Fibroblast of peridontal ligament (primary cell): ENCODE data around the gene TLL2.

Experiments used
- DNase-seq: peaks from one replicate; pipeline ENCODE4 v3.0.0-alpha.2; 2010; ENCODE audit errors: extremely low read depth

The TLL2 gene

GRCh38 chr10:96421995-96422394, 91.7 kb downstream of the TLL2 start:
- DNase-seq, result no peak

- no peak for DNase-seq
These were observed 93.3 kb downstream of the TLL2 start for GRCh38 chr10:96420228-96421009.

- DNase-seq, result no peak
These were observed 94.4 kb downstream of the TLL2 start for GRCh38 chr10:96419351-96419750.

DNA sequence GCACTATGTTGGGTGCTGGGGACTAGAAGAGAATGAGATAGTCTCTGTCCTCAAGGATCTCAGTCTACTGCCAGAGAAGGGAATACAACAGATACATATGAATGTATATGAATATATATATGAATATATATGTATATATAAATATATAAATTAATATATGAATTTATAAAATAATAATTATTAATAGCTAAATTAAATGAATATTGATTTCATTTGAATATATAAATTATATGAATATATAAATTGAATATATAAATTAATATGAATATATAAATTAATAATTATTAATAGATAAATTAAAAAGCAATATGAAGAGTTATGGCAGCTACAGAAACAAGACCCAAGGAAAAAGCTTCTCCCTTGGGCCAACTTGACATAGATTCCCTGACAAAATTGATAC, 95.1 kb downstream of the TLL2 start:
- DNase-seq, result no peak

GRCh38 chr10:96417441-96417840, 96.3 kb downstream of the TLL2 start:
- DNase-seq, result no peak

- DNase-seq, result no peak
These were observed 97.1 kb downstream of the TLL2 start for GRCh38 chr10:96416643-96417042.

- DNase-seq, result no peak
These were observed 97.7 kb downstream of the TLL2 start for GRCh38 chr10:96415891-96416554.

DNA sequence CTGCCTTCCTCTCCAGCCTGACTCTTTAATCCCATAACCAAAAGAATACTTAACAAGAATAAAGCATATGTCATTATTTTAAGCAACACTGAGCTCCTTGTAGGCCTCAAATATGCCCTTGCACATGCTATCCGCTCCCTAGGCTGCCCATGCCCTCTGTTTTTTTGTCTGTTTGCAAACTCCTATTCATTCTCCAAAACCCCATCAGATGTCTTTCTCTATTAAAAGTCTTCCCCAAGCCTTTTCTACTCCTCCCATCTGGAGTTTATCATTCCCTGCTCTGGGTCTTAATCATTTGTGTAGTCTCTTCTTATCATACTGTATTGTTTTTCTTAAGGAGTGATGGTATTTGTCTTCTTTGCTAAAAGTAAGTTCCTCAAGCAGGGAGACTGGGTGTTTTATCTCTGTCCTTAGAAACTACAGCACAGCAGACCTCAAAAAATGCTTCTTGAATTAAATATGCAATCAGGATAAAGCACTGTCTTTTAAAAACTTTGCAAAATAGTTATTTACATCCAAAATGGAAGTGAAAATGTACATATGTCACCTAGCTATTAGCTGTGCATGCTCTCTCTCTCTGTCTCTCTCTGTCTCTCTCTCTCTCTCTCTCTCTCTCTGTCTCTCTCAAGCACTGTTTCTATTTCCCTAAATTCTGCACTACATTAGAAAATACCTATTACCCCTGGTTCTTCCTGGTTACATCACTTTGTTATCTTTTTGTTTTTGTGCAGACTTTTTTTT, 98.4 kb downstream of the TLL2 start:
- DNase-seq, result no peak

- DNase-seq, result no peak
These were observed 99.4 kb downstream of the TLL2 start for GRCh38 chr10:96414303-96414702.

GRCh38 chr10:96413151-96413787, 100.5 kb downstream of the TLL2 start:
- DNase-seq, result no peak

DNA sequence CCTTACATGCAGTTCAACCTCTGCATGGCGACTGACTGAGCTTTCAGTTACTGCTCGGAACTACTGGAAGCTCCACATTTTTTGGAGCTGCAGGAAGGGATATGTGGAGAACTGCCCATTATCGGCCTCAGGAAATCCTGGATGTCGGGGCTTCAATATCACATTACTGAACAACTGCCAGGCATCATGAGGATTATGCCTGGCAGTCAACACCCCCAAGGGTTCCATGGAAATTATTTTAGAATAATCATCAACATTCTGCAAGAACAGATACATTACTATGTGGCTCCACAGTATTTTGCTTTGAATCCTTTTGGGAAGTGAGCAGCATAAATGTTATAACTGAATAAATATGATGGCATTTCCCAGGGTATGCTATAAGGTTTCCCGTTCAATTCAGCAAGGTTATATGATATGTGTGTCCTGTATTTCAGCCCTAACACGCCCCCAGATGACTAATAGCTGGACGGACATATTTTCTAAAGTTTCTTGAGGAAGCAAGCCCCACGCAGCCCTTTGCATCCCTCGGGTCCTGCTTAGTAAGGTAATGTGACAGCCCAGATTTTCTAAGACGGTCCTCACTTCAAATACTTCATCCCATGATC, 101.9 kb downstream of the TLL2 start:
- DNase-seq, result no peak

- DNase-seq, result no peak
These were observed 103.4 kb downstream of the TLL2 start for GRCh38 chr10:96410296-96410695.

- DNase-seq, result no peak
These were observed 105.5 kb downstream of the TLL2 start for GRCh38 chr10:96408201-96408600.

DNA sequence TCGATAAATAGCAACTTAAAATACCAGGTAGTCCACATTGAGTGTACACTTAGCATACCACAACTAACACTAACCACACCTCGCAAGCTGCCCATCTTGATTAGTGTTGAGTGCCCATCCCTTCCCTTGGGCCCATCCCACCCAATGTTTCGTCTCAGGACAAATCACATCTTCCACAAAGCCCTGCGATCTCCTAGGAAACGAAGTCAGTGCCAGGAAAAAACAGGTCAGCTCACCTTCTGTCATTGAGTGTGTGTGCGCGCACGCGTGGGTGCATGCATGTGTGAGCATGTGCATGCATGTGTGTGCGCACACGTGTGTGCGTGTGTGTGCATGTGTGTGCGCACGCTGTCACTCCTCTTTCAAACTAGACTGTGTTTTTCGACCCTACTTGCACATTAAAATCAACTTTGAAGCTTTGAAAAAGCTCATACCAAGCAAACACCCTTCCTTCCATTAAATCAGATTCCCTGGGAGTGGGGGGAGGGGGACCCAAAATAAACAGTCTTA, 106.1 kb downstream of the TLL2 start:
- DNase-seq, result no peak

- no peak for DNase-seq
These were observed 107.6 kb downstream of the TLL2 start for GRCh38 chr10:96406091-96406490.

DNA sequence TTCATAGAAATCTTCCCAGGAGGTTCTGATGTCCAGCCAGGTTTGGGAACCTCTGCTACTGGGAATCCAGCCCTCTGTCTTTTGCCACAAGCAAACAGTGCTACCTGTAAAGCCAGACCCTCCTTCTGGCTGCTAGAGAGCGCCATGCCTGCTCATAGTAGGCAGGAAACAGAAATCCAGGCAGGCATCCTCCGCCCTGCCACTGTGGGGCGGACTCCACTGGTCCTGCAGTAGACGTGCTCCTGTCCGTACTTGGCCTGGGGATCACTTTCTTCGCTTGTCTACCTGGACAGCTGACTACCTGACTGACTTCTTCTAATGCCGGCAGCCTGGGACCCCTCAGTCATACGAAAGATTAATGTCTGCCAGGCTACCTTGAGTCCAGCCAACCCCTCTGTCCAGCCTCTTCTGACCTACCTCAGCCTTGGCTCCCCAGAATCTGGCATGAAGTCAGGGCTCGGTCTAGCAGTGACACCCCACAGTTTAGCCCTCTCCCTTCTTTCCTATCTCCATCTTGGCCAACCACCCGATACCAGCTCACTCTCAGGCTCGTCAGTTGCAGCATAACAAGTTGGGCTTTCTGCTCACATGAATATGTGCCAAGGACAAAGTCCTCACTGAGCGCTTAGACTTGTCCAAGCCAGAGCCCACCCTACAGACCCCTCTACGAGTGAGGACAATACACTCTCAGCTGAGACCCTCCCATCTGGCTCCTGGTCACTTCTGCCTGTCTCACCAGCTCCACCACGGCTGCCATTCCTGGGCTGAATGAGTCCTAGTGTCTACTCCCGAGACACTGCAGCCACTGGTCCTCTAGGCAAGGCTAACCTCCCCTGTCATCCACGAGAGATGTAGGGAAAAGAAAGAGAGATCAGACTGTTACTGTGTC, 111.1 kb downstream of the TLL2 start:
- DNase-seq, result no peak

DNA sequence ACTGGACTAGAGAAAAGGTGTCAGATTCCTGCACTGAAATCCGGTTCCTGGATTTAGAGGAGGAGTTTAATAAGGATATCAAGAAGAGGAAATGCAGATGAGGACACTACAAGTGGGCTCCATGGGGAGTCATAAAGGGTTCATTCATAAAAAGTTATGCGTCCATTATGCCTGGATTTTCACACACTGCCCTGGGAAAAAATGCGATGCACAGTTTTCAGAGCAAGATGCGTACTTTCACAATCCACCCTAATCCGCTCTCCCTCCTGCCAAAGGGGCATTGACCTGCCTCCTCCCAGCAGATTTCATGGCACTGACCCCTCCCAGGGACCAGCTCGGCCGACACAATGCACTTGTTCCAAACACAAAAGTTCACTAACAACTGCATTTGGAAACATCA, 112.7 kb downstream of the TLL2 start:
- no peak for DNase-seq

GRCh38 chr10:96400465-96400864, 113.3 kb downstream of the TLL2 start:
- no peak for DNase-seq

- DNase-seq, result no peak
These were observed 115.8 kb downstream of the TLL2 start for GRCh38 chr10:96397902-96398301.
